GM12874 (cell line): Measurements from ENCODE around the gene XPR1.

ENCODE experiments used
- CTCF ChIP-seq: IDR thresholded peaks from 2 replicates; pipeline ENCODE4 v1.5.1; 2011; ENCODE audit warnings: low read depth, mild to moderate bottlenecking, control low read depth, low read length, moderate library complexity; ENCODE audit not compliant: insufficient read depth

XPR1 gene

GRCh38 chr1:180696361-180696760 lies 64.5 kb downstream of the XPR1 start:
- TF ChIP-seq CTCF, result no peak

- no peak for TF ChIP-seq CTCF
These were observed 66.8 kb downstream of the XPR1 start for GRCh38 chr1:180698580-180698979.

- TF ChIP-seq CTCF, result no peak
These were observed 88.9 kb downstream of the XPR1 start for GRCh38 chr1:180720753-180721152.

GRCh38 chr1:180722586-180722985 lies 90.8 kb downstream of the XPR1 start:
- no peak for TF ChIP-seq CTCF

GRCh38 chr1:180724055-180724454 lies 92.2 kb downstream of the XPR1 start:
- no peak for TF ChIP-seq CTCF

GRCh38 chr1:180728472-180729106 lies 96.8 kb downstream of the XPR1 start:
- no peak for TF ChIP-seq CTCF

- no peak for TF ChIP-seq CTCF
These were observed 99.3 kb downstream of the XPR1 start for GRCh38 chr1:180731131-180731530.
